Stimulated activated CD4-positive, alpha-beta T cell treated with anti-CD3 and anti-CD28 coated beads, TNF-alpha, amount 100 ng/mL, for 4 hours (primary cell): ENCODE results near the gene ZBTB48.
"Not testable (repeated sequence)": the region's sequence is repeated elsewhere in the genome, so short reads cannot be mapped to it uniquely, and the experiment has no call there.

ENCODE experiments used
- DNase-seq, 3 experiments: peaks; one replicate each; pipeline ENCODE4 v3.0.0-alpha.2; 2020; ENCODE audit warnings: low read depth in 3 of 3

The ZBTB48 gene

DNA sequence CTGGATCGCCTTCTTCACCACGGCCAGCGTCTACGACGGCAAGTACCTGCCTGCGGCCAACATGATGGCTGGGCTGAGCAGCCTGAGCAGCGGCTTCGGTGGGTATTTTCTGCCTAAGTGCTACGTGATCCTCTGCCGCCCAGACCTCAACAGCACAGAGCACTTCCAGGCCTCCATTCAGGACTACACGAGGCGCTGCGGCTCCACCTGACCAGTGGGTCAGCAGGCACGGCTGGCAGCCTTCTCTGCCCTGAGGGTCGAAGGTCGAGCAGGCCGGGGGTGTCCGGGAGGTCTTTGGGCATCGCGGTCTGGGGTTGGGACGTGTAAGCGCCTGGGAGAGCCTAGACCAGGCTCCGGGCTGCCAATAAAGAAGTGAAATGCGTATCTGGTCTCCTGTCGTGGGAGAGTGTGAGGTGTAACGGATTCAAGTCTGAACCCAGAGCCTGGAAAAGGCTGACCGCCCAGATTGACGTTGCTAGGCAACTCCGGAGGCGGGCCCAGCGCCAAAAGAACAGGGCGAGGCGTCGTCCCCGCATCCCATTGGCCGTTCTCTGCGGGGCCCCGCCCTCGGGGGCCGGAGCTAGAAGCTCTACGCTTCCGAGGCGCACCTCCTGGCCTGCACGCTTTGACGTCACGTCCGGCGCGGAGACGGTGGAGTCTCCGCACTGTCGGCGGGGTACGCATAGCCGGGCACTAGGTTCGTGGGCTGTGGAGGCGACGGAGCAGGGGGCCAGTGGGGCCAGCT lies at the start of gene ZBTB48:
Gene ZBTB48, plus strand, starts transcription at position 621 of the 745 bp plus-strand sequence. CDS start 616 bp downstream, outside the sequence.
- peak; percentile 91 to 93 (median 93) for DNase-seq

GRCh38 chr1:6530504-6531160 lies 49.2 kb upstream of the ZBTB48 start:
- DNase-seq, result no peak

DNA sequence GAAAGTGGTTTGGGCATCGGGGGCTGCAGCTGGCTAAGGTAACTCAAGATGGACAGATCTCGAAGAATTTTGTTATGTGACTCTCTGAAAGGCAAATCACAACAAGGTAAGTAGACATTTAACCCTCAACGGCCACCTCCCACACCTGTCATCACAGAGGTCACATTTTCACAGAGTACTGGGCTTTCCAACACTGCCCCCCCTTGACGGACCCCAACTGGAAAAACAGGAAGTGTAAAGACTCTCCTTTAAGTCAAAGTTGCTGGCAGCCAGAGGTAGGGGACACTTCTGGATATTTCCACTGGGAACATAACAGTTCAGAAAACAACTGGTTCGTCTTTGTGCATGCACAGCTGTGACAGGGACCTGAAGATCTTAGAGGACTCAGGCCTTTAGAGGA lies 47.8 kb upstream of the ZBTB48 start:
- DNase-seq, result no peak

- no peak for DNase-seq
Measured at GRCh38 chr1:6534248-6534822, 45.5 kb upstream of the ZBTB48 start.

DNA sequence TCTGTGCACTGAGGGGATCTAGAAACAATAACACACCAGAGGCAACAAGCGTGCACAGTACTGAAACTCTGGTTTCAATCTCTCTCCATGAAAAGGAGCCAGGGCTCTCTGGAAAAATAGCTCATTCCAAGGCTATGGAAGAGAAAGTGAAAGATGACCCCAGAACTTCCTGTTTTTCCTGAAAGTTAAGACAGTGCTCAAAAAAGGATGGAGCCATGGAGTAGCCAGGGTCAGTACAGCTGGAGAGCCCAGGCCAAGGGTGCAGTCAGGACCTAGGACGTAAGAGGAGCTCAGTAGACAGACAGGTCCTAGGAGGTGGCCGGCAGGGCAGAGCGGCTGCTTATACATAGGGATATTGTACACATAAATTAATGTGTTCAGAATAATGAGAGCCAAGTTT lies 44.6 kb upstream of the ZBTB48 start:
- no peak for DNase-seq

- DNase-seq, result no peak
Measured at GRCh38 chr1:6536291-6536690, 43.5 kb upstream of the ZBTB48 start.

GRCh38 chr1:6538956-6539355 lies 40.8 kb upstream of the ZBTB48 start:
- DNase-seq, result no peak

- DNase-seq, result no peak
Measured at GRCh38 chr1:6544831-6545230, 35.0 kb upstream of the ZBTB48 start.

- no peak for DNase-seq
Measured at GRCh38 chr1:6545276-6546112, 34.3 kb upstream of the ZBTB48 start.

GRCh38 chr1:6546326-6546725 lies 33.5 kb upstream of the ZBTB48 start:
- no peak for DNase-seq

DNA sequence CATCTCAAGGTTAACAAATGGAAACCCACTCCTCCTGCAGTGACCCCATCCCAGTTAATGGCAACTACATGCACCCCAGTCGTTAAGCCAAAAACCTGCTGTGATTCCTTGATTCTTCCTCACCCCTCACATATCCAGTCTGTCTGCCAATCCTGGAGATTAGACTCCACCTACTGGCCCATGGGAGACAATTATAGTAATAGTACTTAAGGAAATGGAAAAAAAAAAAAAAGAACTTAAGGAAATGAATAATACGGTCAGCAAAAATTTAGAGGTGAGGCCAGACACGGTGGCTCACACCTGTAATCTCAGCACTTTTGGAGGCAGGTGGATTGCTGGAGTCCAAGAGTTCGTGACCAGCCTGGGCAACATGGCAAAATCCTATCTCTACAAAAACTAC lies 32.5 kb upstream of the ZBTB48 start:
- no peak for DNase-seq

GRCh38 chr1:6554031-6554906 lies 25.5 kb upstream of the ZBTB48 start, which contains the start of gene NOL9:
TSS of gene NOL9 (minus strand) at chr1:6554513. CDS start at chr1:6554502, 11 bp downstream.
- peak; percentile 88 to 93 (median 89) for DNase-seq

DNA sequence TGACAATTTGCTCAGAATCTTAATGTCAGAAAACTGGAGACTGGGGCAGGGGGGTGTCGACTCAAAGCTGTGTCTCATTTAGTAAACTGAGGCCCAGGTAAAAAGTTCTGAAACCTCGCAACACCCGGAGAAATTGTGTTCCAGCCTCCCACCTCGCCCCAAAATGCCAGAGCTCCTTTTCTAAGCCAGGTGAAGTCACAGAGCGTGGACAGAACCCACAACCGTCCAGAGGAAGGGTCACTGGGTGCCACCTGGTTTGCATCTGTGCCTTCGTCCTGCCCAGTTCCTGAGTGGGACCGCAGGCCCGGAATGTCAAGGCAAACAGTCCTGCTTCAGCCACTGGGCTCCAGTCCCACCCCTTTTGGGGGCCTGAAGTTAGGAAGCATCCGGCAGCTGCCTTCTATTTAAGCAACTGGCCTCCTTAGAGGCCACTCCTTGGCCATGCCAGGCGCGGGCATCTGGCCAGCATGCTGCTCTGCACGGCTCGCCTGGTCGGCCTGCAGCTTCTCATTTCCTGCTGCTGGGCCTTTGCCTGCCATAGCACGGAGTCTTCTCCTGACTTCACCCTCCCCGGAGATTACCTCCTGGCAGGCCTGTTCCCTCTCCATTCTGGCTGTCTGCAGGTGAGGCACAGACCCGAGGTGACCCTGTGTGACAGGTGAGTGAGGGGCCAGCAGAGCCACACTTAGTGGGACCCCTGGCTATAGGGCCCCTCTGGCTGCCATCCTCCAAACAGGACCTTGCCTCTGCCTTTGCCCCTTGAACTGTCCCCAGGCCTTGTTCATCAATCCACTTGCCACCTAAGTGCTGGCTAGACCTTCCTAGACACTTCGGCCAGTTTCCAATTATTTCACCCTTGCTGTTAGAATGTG lies 24.7 kb upstream of the ZBTB48 start, which contains the start of gene TAS1R1:
Gene TAS1R1, plus strand, starts transcription at position 401 of the 872 bp plus-strand sequence. Its CDS starts 67 bp downstream, at position 468.
- DNase-seq, result no peak

- no peak for DNase-seq
Measured at GRCh38 chr1:6557597-6557996, 22.2 kb upstream of the ZBTB48 start.

DNA sequence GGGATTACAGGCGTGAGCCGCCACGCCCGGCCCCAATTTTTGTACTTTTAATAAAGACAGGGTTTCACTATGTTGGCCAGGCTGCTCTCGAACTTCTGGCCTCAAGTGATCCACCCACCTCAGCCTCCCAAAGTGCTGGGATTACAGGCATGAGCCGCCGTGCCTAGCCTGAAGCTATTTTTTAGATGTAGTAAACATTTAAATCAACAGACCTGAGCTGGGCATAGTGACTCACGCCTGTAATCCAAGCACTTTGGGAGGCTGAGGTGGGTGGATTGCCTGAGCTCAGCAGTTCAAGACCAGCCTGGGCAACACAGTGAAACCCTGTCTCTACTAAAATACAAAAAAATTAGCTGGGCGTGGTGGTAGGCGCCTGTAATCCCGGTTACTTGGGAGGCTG lies 20.6 kb upstream of the ZBTB48 start:
- DNase-seq, result not testable (repeated sequence)

- DNase-seq, result no peak
Measured at GRCh38 chr1:6560267-6560666, 19.5 kb upstream of the ZBTB48 start.

GRCh38 chr1:6569033-6569432 lies 10.8 kb upstream of the ZBTB48 start:
- DNase-seq, result no peak

DNA sequence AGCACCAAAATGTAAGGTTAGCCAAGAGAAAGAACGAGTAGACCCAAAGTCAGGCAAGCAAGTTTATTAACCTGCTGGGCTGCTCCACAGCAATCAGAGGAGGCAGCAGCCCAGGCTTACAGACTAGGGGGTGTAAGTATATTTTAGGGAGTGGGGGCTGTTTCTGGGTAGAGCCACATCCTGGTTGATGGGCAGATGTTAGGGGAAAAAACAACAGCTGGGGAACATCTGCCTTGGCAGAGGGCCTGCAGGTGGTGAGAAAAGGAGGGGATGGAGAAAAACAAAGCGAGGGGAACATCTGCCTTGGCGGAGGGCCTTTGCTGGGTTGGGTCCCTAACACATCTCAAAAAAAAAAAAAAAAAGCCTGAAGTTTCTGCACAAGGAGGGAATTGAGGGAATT lies 9.7 kb upstream of the ZBTB48 start:
- no peak for DNase-seq

GRCh38 chr1:6570987-6571386 lies 8.8 kb upstream of the ZBTB48 start:
- no peak for DNase-seq
